PC-3 (cell line): ENCODE measurements around the gene RNF157. TPM values are rescaled to one million over a fixed set of nuclear protein-coding genes. Genes with fewer than 3 reads are reported as not detected.

ENCODE experiments used
- ATAC-seq: fragments of 200-7000 bp; cut with Tn5 transposase; 2 replicates; pipeline ENCODE4 v1.9.1; 2020; ENCODE audit warnings: mild to moderate bottlenecking, moderate library complexity
- BruUV-seq: library from RNA; stranded (reverse); fragments of 400-500 nt; replicated peaks from 2 replicates; lab custom pipeline; 2021; lab: Mats Ljungman, UMichigan
- CTCF ChIA-PET: fragments of 300-600 bp; sonication (Branson Sonifier 250); formaldehyde crosslinking; loops from one replicate; lab custom pipeline; 2022; ENCODE audit warnings: antibody characterized with exemption; lab: Charles Lee
- POLR2A ChIA-PET: fragments of 300-600 bp; sonication (Branson Sonifier 250); formaldehyde crosslinking; loops from one replicate; lab custom pipeline; 2022; ENCODE audit warnings: antibody characterized with exemption; ENCODE audit not compliant: unreplicated experiment; lab: Charles Lee
- DNase-seq: peaks from one replicate; pipeline ENCODE4 v3.0.0-alpha.2; 2015
- H2AFZ ChIP-seq: fragments of 300-600 bp; sonication (generic); 2 replicates; pipeline ENCODE4 v1.6.0; 2016; ENCODE audit warnings: antibody characterized with exemption, low read length
- H3F3A ChIP-seq: fragments of 300-600 bp; sonication (generic); one replicate; pipeline ENCODE4 v1.6.0; 2017; ENCODE audit warnings: antibody characterized with exemption, low read length, control low read depth, mild to moderate bottlenecking; ENCODE audit not compliant: unreplicated experiment
- H3K27ac ChIP-seq: fragments of 300-600 bp; sonication (generic); 2 replicates; pipeline ENCODE4 v1.5.1; 2016; ENCODE audit warnings: mild to moderate bottlenecking, low read length
- H3K27me3 ChIP-seq: fragments of 300-600 bp; sonication (generic); 2 replicates; pipeline ENCODE4 v1.6.1; 2016; ENCODE audit warnings: low read length, mixed read lengths
- H3K36me3 ChIP-seq: fragments of 300-600 bp; sonication (generic); 2 replicates; pipeline ENCODE4 v1.6.1; 2016; ENCODE audit warnings: low read depth, mixed run types, low read length, mixed read lengths
- H3K4me1 ChIP-seq: fragments of 300-600 bp; sonication (generic); 2 replicates; pipeline ENCODE4 v1.5.1; 2016; ENCODE audit warnings: low read length; ENCODE audit not compliant: insufficient read depth
- H3K4me2 ChIP-seq: fragments of 300-600 bp; sonication (generic); 2 replicates; pipeline ENCODE4 v1.6.0; 2016; ENCODE audit warnings: low read length
- H3K4me3 ChIP-seq: fragments of 300-600 bp; sonication (generic); 2 replicates; pipeline ENCODE4 v1.5.1; 2016; ENCODE audit warnings: mild to moderate bottlenecking, low read length, mixed read lengths
- H3K79me2 ChIP-seq: fragments of 300-600 bp; sonication (generic); 2 replicates; pipeline ENCODE4 v1.6.1; 2017; ENCODE audit warnings: low read length, mixed read lengths
- H3K9ac ChIP-seq: fragments of 300-600 bp; sonication (generic); 2 replicates; pipeline ENCODE4 v1.6.0; 2016; ENCODE audit warnings: mild to moderate bottlenecking, low read length
- H3K9me2 ChIP-seq: fragments of 300-600 bp; sonication (generic); replicated peaks from 2 replicates; pipeline ENCODE4 v1.6.1; 2016; ENCODE audit warnings: mixed run types, low read length, mixed read lengths
- H3K9me3 ChIP-seq: fragments of 300-600 bp; sonication (generic); 2 replicates; pipeline ENCODE4 v1.6.1; 2016; ENCODE audit warnings: low read length, mixed read lengths
- H4K20me1 ChIP-seq: fragments of 300-600 bp; sonication (generic); 2 replicates; pipeline ENCODE4 v1.6.1; 2016; ENCODE audit warnings: low read length, mixed read lengths
- EZH2 ChIP-seq: fragments of 300-600 bp; sonication (generic); IDR thresholded peaks from one replicate; pipeline ENCODE4 v1.6.1; 2017; ENCODE audit warnings: antibody characterized with exemption, mild to moderate bottlenecking, low read length; ENCODE audit not compliant: unreplicated experiment
- EZH2phosphoT487 ChIP-seq: fragments of 300-600 bp; sonication (generic); IDR thresholded peaks from 2 replicates; pipeline ENCODE4 v1.6.1; 2018; ENCODE audit warnings: mild to moderate bottlenecking, antibody characterized with exemption, low read length, borderline replicate concordance
- intact Hi-C: fragments of 100-400 bp; cut with micrococcal nuclease; formaldehyde crosslinking; loops from 2 replicates; pipeline ENCODE4 v1.9.0; 2023
- total RNA-seq: library from RNA; depleted of rRNA; stranded (reverse); fragments of >200 nt; gene quantifications from 2 replicates; pipeline ENCODE4 v1.2.3, GENCODE V29; 2014
- TF ChIP-seq, protein P1 (sequence below): fragments of 300-600 bp; sonication (generic); conservative IDR thresholded peaks from 2 replicates; pipeline ENCODE4 v1.5.1; 2017; ENCODE audit warnings: antibody characterized with exemption, low read depth, mild to moderate bottlenecking, low read length

The RNF157 gene
- total RNA-seq, 1 experiment from 2014 or later: 7.4 TPM

DNA sequence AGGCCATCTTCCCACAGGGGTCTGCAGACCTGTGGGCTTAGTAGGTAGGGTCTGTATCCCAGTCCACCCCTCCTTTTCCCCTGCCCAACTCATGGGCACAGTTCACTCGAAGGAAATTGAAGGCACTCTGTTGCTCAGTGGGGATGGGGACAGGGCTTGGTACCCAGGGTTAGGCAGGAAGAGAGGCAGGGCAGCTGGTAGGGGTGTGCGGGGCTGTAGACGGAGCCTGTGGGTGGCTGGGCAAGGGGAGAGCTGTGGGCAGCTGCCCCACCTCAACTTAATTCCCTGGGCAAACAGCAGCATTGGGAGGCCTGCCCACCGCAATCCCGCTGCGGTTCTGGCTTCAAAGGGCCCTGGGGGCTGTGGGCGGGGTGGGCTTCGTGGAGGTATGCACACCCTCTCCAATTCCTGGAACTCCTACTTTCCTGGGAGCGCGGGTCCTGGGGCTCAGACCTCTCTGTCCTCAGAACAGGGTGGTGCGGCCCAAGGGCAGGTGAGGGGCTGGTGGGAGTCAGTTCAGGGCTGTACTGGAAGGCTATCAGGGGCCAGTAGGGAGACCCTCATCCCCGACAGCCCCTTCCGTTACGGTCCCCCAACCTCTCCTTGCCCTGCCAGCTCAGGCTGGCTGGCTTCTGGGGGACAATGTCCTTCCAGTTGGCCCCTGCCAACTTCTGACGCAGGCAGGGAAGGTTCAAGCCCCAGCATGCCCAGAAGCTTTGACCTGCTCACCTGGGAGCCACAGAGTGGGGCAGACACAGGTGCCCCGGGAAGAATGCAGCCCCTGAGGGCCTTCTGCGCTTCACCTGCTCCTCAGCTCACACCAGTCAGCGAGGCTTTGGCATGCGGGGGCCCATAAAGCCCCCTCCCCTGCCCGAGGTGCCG is 108.4 kb downstream of the RNF157 start:
- no peaks in the 10 kb centered on the region for H3K9me2 ChIP-seq
- no TSS peak for BruUV-seq
- ATAC-seq (peak; percentile 4; the same call in 1 of the 2 replicates), DNase-seq (no peak)
- no peaks in the 10 kb centered on the region for H3K79me2 ChIP-seq
- H3K36me3 ChIP-seq: no peaks in the 10 kb centered on the region
- CTCF ChIA-PET: interaction anchor here (0.6 to 0.8 kb wide), 3 partner anchors 9 to 25 kb away, joined by 4 to 5 read pairs (median 4); partner anchors contain the start of gene FOXJ1
- TF ChIP-seq EZH2phosphoT487 (no peak), EZH2 (no peak)
- TF ChIP-seq, protein P1, sequence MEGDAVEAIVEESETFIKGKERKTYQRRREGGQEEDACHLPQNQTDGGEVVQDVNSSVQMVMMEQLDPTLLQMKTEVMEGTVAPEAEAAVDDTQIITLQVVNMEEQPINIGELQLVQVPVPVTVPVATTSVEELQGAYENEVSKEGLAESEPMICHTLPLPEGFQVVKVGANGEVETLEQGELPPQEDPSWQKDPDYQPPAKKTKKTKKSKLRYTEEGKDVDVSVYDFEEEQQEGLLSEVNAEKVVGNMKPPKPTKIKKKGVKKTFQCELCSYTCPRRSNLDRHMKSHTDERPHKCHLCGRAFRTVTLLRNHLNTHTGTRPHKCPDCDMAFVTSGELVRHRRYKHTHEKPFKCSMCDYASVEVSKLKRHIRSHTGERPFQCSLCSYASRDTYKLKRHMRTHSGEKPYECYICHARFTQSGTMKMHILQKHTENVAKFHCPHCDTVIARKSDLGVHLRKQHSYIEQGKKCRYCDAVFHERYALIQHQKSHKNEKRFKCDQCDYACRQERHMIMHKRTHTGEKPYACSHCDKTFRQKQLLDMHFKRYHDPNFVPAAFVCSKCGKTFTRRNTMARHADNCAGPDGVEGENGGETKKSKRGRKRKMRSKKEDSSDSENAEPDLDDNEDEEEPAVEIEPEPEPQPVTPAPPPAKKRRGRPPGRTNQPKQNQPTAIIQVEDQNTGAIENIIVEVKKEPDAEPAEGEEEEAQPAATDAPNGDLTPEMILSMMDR: no peak
- no peak overlapping the region for H3K9ac ChIP-seq
- no peak overlapping the region for H3K27ac ChIP-seq
- H3K4me1 ChIP-seq: peaks cover 12% of the 10 kb centered on the region
- H3K4me2 ChIP-seq: no peak overlapping the region
- H4K20me1 ChIP-seq: no peaks in the 10 kb centered on the region
- no peak overlapping the region for H2AFZ ChIP-seq
- no peaks in the 10 kb centered on the region for H3K9me3 ChIP-seq
- H3F3A ChIP-seq: no peaks in the 10 kb centered on the region
- H3K27me3 ChIP-seq: no peaks in the 10 kb centered on the region
- intact Hi-C loops: no loop called here
- H3K4me3 ChIP-seq: no peak overlapping the region
- POLR2A ChIA-PET: no interaction called here

DNA sequence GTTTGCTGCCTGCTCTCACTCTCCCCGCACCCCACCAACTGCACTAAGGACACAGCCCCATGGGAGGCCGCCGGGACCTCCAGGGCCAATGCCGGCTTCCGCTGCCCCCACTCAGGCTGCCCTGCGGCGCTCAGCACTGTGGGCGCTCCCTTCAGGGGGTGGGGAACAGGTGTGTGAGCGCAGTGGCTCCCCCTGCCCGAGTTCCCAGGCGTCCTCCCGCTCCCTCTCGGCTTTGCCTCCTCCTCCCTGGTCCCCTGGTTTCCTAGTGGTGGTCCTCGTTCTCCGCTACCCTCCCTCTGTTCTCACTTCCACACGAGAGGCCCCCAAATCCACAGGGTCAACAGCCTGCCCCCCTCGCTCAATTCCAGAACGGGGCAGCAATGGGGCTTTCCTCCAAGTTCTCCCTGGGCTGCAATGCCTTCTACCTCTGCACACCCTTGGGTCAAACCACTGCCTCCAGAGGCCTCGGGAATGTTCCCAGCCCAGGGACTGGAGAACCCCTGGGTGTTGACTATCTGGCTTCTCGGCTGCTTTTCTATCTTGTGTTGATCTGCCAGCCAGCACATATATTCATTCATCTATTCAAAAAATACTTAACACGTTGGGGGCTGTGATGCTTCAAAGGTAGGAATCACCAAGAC is 109.1 kb downstream of the RNF157 start:
- Histone ChIP-seq H3K4me2 (no peak overlapping the region), H3K27me3 (no peaks in the 10 kb centered on the region), H4K20me1 (no peaks in the 10 kb centered on the region), H3K9ac (no peak overlapping the region), H3K9me2 (no peaks in the 10 kb centered on the region), H2AFZ (no peak overlapping the region), H3F3A (no peaks in the 10 kb centered on the region), H3K9me3 (no peaks in the 10 kb centered on the region), H3K4me1 (peaks cover 12% of the 10 kb centered on the region), H3K79me2 (no peaks in the 10 kb centered on the region), H3K36me3 (no peaks in the 10 kb centered on the region), H3K27ac (no peak overlapping the region), H3K4me3 (no peak overlapping the region)
- TF ChIP-seq, protein P1: no peak
- TF ChIP-seq EZH2: no peak
- no TSS peak for BruUV-seq
- intact Hi-C loops: no loop called here
- no peak for DNase-seq
- POLR2A ChIA-PET: no interaction called here
- CTCF ChIA-PET: no interaction called here
- no peak for ATAC-seq

DNA sequence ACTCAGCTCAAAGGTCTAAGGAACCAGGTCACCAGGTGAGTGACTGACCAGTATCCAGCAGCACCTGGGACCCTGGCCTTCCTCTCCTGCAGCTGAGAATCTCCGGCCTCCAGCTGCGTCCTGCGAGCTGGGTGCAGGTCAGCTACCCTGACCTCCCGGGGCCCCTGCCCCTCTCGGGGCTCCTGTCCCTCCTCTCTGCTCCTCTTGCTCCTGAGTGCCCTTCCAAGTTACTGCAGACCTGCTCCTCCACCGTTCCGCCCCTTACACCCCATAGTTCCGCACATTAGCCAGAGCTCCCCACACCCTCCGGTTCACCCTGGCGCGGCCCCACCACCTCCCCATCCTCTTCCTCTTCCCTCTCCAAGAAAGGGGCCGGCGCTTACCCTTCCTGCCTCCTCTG is 109.8 kb downstream of the RNF157 start:
- H3K4me2 ChIP-seq: no peak overlapping the region
- no peak overlapping the region for H3K27ac ChIP-seq
- intact Hi-C loops: no loop called here
- no peaks in the 10 kb centered on the region for H3K9me2 ChIP-seq
- H3K4me3 ChIP-seq: no peak overlapping the region
- no peaks in the 10 kb centered on the region for H3K79me2 ChIP-seq
- no peaks in the 10 kb centered on the region for H4K20me1 ChIP-seq
- POLR2A ChIA-PET: no interaction called here
- ATAC-seq (no peak), DNase-seq (no peak)
- CTCF ChIA-PET: no interaction called here
- H3K36me3 ChIP-seq: no peaks in the 10 kb centered on the region
- no TSS peak for BruUV-seq
- H3K9me3 ChIP-seq: no peaks in the 10 kb centered on the region
- no peak overlapping the region for H3K9ac ChIP-seq
- no peaks in the 10 kb centered on the region for H3F3A ChIP-seq
- H3K27me3 ChIP-seq: no peaks in the 10 kb centered on the region
- H3K4me1 ChIP-seq: peaks cover 12% of the 10 kb centered on the region
- no peak overlapping the region for H2AFZ ChIP-seq
- TF ChIP-seq EZH2: no peak
- TF ChIP-seq EZH2phosphoT487: no peak
